Heart left ventricle (tissue), 16 donors: Measurements from ENCODE around the gene ST7. TPM values are rescaled to one million over a fixed set of nuclear protein-coding genes. Genes with fewer than 3 reads are reported as not detected.

Source experiments
- ATAC-seq, 4 donors: fragments of 200-7000 bp; cut with Tn5 transposase; one replicate each; pipeline ENCODE4 v1.9.1; 2020 to 2022; ENCODE audit warnings: moderate library complexity in 4 of 4, mild to moderate bottlenecking in 3 of 4, moderate number of reproducible peaks in 1 of 4
- DNase-seq, 5 donors: peaks; one replicate each; pipeline ENCODE4 v3.0.0-alpha.2; 2020
- H3K27ac ChIP-seq, 12 donors: fragments of 200-600 bp; sonication (generic) in 4 of 12; one replicate each; pipeline versions ENCODE4 v1.5.0 to v1.8.0; 2016 to 2022; ENCODE audit warnings: mild to moderate bottlenecking in 2 of 12
- H3K27me3 ChIP-seq, 9 donors: fragments of 200-600 bp; sonication (generic) in 2 of 9; one replicate each; pipeline versions ENCODE4 v1.5.1 to v1.8.0; 2016 to 2022; ENCODE audit warnings: mild to moderate bottlenecking in 3 of 9
- H3K36me3 ChIP-seq, 9 donors: fragments of 200-600 bp; sonication (generic) in 2 of 9; one replicate each; pipeline versions ENCODE4 v1.5.0 to v1.8.0; 2018 to 2022; ENCODE audit warnings: mild to moderate bottlenecking in 2 of 9
- H3K4me1 ChIP-seq, 12 donors: fragments of 200-600 bp; sonication (generic) in 4 of 12; one replicate each; pipeline versions ENCODE4 v1.5.0 to v1.8.0; 2016 to 2022; ENCODE audit warnings: mild to moderate bottlenecking in 3 of 12
- H3K4me3 ChIP-seq, 12 donors: fragments of 200-600 bp; sonication (generic) in 4 of 12; one replicate each; pipeline versions ENCODE4 v1.5.0 to v1.8.0; 2017 to 2022; ENCODE audit warnings: mild to moderate bottlenecking in 9 of 12, moderate library complexity in 4 of 12
- H3K9me3 ChIP-seq, 12 donors: fragments of 200-600 bp; sonication (generic) in 4 of 12; one replicate each; pipeline versions ENCODE4 v1.5.0 to v1.8.0; 2016 to 2022; ENCODE audit warnings: mild to moderate bottlenecking in 1 of 12
- POLR2A ChIP-seq, 2 donors: fragments of 450-650 bp; IDR thresholded peaks; one replicate each; pipeline ENCODE4 v1.6.1; 2017; ENCODE audit warnings: antibody characterized with exemption in 2 of 2, mild to moderate bottlenecking in 2 of 2, moderate library complexity in 2 of 2
- WGBS, 4 donors: extraction: QIAGEN DNeasy Blood & Tissue Kit in 2 of 4; methylation state at CpG; one replicate each; pipeline versions ENCODE4 v1.1.5 to v1.1.7; 2013 to 2018; 5-methylcytosine and 5-hydroxymethylcytosine counted together
- intact Hi-C, 10 donors: fragments of 100-400 bp; cut with DNase I; formaldehyde crosslinking; loops; one replicate each; pipeline versions ENCODE4 v1.11.1 to v1.14.2; 2022
- polyA plus RNA-seq, 2 donors: library from polyadenylated mRNA; stranded (reverse); fragments of 200-250 nt; gene quantifications; one replicate each; pipeline ENCODE4 v1.2.3, GENCODE V29; 2013
- total RNA-seq, 9 donors: library from RNA; depleted of rRNA in 2 of 9; stranded (reverse); fragments of >200 nt in 2 of 9; fragmentation: NEBNext Ultra II Directional in 3 of 9; extraction: Animal tissue kit (Norgen Biotek cat#: 25700) in 3 of 9; gene quantifications; one replicate each; pipeline versions ENCODE4 v1.1.0 to v1.2.4, GENCODE V29; 2016 to 2023
- TF ChIP-seq, protein P1 (sequence below), 12 donors: fragments of 200-600 bp; sonication (generic) in 4 of 12; IDR thresholded peaks; one replicate each; pipeline versions ENCODE4 v1.5.0 to v1.8.0; 2018 to 2022; ENCODE audit warnings: antibody characterized with exemption in 12 of 12, mild to moderate bottlenecking in 5 of 12
- donor health status: ischemic (EF 13 %, LVEDD 7.1; RV severe dilation, severe dysfunction).
- donor health status: healthy with polysubstance abuse.
- donor health status: DM: no; HTN: yes; CAD: no.
- donor health status: DM: no; HTN: no; CAD: no.
- donor health status: ischemic (EF 25% LVEDD 6.9; RV normal size, moderate dysfunction).
- donor health status: ischemic (EF 25% LVEDD 5.7; RV mildly dilated, moderate dysfunction).
- donor health status: healthy.
- donor health status: DM: yes; HTN: yes; CAD: no.
- donor health status: ischemic (EF 35%, LVEDD 5.7; RV mildly dilated, moderate dysfunction).
- donor health status: nonischemic (EF 11% LVEDD 7.7; RV severe dilation, severe dysfunction).
- donor health status: DM: yes; HTN: yes; CAD: no.
- donor health status: PGD.
- donor health status: ischemic (EF 29% LVEDD 5.4; RV normal size, mild dysfunction).
- donor health status: nonischemic (EF 23%, LVEDD 6.1; RV moderate dilation, normal function).

Gene ST7
- total and polyA plus RNA-seq, 11 donors = 16.0 to 41.3 (median 25.5) TPM

DNA sequence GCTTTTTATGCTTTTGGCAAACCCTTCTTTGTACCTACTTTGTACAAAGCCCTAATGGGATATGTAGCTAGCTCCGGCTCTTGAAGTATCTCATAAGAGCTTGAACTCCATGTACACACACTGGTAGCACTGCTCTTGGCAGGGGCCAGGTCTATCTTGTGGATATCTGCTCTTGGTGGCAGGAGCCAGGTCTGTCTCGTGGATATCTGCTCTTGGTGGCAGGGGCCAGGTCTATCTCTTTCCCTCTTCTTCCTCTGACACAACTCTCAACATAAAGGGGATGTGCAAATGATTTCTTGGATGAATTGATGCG is 277.7 kb downstream of the ST7 start:
- H3K27ac ChIP-seq = no peak overlapping the region
- peaks cover 0 to 8% (median 0%) of the 10 kb centered on the region in 12 donors for H3K9me3 ChIP-seq
- DNase-seq (no peak), ATAC-seq (no peak)
- no peak overlapping the region for H3K4me3 ChIP-seq
- no peaks in the 10 kb centered on the region for H3K27me3 ChIP-seq
- H3K36me3 ChIP-seq = peaks cover 0 to 10% (median 0%) of the 10 kb centered on the region in 9 donors
- TF ChIP-seq, protein P1, sequence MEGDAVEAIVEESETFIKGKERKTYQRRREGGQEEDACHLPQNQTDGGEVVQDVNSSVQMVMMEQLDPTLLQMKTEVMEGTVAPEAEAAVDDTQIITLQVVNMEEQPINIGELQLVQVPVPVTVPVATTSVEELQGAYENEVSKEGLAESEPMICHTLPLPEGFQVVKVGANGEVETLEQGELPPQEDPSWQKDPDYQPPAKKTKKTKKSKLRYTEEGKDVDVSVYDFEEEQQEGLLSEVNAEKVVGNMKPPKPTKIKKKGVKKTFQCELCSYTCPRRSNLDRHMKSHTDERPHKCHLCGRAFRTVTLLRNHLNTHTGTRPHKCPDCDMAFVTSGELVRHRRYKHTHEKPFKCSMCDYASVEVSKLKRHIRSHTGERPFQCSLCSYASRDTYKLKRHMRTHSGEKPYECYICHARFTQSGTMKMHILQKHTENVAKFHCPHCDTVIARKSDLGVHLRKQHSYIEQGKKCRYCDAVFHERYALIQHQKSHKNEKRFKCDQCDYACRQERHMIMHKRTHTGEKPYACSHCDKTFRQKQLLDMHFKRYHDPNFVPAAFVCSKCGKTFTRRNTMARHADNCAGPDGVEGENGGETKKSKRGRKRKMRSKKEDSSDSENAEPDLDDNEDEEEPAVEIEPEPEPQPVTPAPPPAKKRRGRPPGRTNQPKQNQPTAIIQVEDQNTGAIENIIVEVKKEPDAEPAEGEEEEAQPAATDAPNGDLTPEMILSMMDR (IDR thresholded peaks at IDR 0.05) = no peak
- TF ChIP-seq POLR2A (IDR thresholded peaks at IDR 0.05) = no peak
- 66 to 82% (median 72%) methylated on average over 3 of the region's 3 CpGs for WGBS, 4 donors
- H3K4me1 ChIP-seq = peaks cover 0 to 2% (median 0%) of the 10 kb centered on the region in 12 donors
- intact Hi-C loops = no loop called here

DNA sequence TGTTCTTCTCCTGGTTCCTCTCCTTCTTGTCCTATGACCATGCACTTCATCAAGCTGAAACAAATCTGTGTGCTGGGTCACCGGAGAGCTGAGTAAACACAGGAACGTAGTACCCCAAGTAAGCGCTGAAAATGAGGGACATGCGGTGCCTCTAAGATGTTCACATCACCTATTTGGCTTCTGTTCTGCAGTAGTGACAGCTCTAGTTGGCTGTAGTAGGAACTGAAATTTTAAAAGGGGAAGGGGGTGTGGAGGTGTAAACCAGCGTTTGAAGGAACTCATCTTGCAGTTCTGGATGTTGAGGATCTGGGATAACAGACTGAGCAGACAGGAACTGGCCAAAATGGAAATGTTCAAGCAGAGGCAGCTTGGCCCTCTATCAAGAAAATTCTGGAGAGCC is 284.3 kb downstream of the ST7 start:
- no peaks in the 10 kb centered on the region for H3K4me1 ChIP-seq
- DNase-seq (no peak), ATAC-seq (no peak)
- peaks cover 0 to 8% (median 0%) of the 10 kb centered on the region in 12 donors for H3K9me3 ChIP-seq
- no peak for TF ChIP-seq POLR2A (IDR thresholded peaks at IDR 0.05)
- TF ChIP-seq, protein P1 (IDR thresholded peaks at IDR 0.05) = no peak
- H3K27ac ChIP-seq = no peak overlapping the region
- no peaks in the 10 kb centered on the region for H3K36me3 ChIP-seq
- no peak overlapping the region for H3K4me3 ChIP-seq
- peaks cover 0 to 4% (median 0%) of the 10 kb centered on the region in 9 donors for H3K27me3 ChIP-seq
- WGBS, 4 donors = 76 to 82% (median 80%) methylated on average over 5 of the region's 5 CpGs
- intact Hi-C loops = no loop called here

DNA sequence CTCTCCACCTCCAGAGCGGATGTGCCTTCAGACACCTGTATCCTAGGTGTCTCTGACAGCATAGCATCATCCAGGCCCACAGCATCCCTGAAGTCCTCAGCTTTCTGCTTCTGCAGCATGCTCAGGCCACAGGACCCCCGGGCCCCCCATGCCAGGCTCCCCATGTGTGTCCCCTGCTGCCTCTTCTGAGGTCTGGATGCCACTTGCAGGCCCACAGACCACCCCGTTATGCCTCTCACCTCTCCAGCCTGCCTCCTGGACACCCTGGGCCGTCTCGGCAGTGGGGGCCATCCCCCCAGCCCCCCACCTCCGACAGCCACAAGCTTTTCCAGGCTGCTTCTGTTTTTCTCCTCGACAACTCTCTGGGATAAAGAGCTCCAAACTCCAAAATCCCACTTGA is 285.2 kb downstream of the ST7 start:
- 75 to 93% (median 84%) methylated on average over 7 of the region's 7 CpGs for WGBS, 4 donors
- ATAC-seq = no peak
- intact Hi-C loops = no loop called here
- TF ChIP-seq, protein P1 (IDR thresholded peaks at IDR 0.05) = no peak
- TF ChIP-seq POLR2A (IDR thresholded peaks at IDR 0.05) = no peak
- H3K4me1 ChIP-seq = no peaks in the 10 kb centered on the region
- H3K4me3 ChIP-seq = no peak overlapping the region
- DNase-seq = peak in 1 of 5 donors; percentile 54
- no peaks in the 10 kb centered on the region for H3K36me3 ChIP-seq
- H3K27me3 ChIP-seq = peaks cover 0 to 6% (median 0%) of the 10 kb centered on the region in 9 donors
- no peak overlapping the region for H3K27ac ChIP-seq
- H3K9me3 ChIP-seq = peaks cover 0 to 8% (median 0%) of the 10 kb centered on the region in 12 donors

DNA sequence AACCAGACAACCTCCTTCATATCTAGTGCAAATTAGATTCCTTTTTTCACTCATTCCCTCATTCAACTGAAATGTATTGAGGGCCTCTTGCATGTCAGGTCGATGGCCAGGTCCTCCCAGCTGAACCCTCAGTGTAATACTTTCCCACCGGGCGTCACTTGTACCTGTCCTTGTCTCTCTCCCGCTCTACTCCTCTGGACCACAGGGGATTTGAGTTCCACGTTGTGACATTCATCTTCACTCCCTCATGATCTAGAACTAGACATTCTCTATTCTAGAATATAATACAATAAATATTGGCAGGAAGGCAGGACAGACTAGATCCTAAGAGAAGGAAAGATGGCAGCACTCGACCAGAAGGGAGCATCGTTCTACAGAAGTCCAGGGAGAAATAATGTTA is 285.6 kb downstream of the ST7 start:
- Histone ChIP-seq H3K4me3 (no peak overlapping the region), H3K36me3 (no peaks in the 10 kb centered on the region), H3K9me3 (peaks cover 0 to 8% (median 0%) of the 10 kb centered on the region in 12 donors), H3K27me3 (peaks cover 0 to 6% (median 0%) of the 10 kb centered on the region in 9 donors), H3K4me1 (no peaks in the 10 kb centered on the region), H3K27ac (no peak overlapping the region)
- WGBS, 4 donors = 86 to 88% (median 86%) methylated on average over 7 of the region's 7 CpGs
- no peak for TF ChIP-seq POLR2A (IDR thresholded peaks at IDR 0.05)
- TF ChIP-seq, protein P1 (IDR thresholded peaks at IDR 0.05) = no peak
- DNase-seq = no peak
- ATAC-seq = no peak
- intact Hi-C loops = no loop called here
